Fibroblast of skin of scalp (primary cell): ENCODE data around the gene CTTN.

Experiments
- DNase-seq: peaks from one replicate; pipeline ENCODE4 v3.0.0-alpha.2; 2013

The CTTN gene

DNA sequence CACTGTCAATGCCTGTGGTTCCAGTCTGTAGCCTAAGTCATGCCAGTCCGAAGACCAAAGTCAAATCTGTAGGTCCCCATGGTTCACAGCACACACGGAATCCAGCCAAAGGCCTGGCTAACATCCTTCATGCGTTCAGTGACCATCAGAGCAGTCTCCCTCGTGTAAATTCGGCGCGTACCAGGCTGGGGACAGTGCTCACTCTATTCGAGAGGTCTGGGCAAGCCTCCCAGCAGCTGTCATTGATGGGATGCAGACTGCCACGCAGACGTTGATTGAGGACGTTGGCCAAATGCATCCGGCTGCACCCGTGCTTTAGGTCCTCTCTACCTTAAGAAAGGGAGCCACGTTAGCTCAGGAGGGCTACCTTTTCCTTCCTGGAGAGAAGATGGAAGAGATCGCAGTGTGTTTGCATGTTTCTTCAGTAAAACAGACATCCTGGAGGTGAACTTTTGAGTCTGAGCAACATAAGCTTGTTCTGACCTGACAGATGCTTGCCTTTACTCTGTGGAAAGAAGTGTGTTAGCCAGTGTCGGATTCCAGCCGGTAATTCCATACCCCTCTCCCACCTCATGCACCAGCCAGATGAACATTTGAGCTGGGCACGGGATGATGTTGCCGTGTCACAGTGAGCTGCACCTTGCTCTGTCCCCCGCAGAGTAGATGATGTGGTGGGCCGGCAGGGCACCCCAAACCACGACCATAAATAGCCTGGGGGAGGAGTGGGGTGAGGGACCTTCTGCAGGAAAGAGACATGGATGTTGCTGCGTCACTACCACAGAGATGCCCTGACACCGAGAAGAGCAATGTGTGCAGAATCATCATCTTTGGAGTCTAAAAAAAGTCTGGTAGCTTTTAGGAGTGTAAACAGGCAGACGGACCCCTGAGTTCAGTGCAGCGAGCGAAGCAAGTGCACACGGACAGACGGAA, 12.2 kb downstream of the CTTN start:
- no peak for DNase-seq

DNA sequence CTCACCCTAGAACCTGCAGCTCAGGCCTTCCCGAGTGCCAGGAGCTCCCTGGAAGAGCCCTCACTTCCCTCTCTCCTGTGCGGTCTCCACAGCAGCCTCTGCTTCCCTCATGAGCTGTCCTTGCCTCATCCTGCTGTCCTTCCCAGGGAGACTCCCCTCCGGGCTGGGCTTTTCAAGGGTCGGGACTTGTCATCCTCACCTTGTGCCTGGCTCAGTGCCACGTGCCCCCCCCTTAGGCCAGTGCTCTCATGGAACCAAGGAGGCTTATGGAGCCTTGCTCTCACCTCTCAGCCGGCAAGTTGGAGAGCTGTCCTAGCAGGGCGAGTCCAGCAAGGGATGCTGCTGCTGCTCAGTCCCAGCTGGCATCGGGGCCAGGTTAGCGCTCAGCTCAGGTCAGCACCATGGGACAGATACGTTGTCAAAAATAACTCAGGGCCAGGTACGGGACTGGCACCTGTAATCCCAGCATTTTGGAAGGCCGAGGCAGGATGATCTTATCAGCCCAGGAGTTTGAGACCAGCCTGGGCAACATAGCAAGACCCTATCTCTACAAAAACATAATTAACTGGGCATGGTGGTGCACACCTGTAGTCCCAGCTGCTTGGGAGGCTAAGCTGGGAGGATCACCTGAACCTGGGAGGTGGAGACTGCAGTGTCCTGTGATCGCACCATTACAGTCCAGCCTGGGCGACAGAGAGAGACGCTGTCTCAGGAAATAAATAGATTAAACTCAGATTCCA, 13.6 kb downstream of the CTTN start:
- DNase-seq: no peak

DNA sequence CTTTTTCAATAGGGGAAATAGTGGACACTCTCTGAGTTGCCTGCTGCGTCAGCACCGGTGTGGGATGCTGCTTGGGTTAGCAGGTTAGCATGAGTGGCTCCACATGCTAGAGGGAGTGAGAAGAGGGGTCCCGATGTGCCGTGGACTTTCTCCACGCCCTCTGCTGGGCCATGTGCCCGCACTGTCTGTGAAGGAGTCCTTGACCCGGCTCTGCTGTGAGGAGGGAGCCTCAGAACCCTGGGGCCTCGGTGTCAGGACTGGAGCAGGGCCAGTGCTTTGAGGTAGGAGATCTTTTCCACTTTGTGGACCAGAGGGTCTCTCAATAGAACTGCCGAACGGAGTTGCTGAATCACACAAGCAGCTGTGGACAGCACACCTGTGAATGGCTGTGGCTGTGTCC, 14.8 kb downstream of the CTTN start:
- DNase-seq: no peak

DNA sequence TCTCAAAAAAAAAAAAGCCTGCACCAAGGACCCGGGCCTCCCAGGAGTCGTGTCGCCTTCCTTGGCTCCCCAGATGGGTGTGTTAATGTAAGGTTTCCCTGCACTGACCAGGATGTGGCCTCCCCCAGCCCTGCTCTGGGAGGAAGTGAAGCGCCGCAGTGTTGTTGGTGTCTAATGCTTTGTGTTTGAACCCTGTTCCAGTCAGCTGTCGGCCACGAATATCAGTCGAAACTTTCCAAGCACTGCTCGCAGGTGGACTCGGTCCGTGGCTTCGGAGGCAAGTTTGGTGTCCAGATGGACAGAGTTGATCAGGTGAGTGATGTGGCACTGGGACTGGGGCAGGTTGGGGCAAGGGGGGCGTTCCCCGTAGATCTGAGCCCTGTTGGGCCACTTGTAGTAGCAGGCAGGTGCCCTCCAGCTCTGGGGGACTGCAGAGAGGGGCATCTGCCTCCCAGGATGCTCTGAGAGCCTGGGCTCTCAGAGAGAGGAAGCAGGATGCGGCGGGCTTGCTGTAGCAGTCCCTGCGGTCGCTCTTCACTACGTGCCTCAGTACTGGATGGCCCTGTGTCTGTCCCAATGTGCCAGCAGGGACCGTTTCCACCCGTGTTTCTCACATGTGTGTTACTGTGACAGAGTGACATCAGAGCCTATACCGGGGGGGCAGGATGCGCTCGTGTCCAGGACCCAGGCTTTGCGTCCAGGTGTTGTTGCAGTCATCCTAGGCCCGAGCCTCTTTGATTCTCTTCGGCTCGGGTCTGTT, 16.2 kb downstream of the CTTN start:
- no peak for DNase-seq

DNA sequence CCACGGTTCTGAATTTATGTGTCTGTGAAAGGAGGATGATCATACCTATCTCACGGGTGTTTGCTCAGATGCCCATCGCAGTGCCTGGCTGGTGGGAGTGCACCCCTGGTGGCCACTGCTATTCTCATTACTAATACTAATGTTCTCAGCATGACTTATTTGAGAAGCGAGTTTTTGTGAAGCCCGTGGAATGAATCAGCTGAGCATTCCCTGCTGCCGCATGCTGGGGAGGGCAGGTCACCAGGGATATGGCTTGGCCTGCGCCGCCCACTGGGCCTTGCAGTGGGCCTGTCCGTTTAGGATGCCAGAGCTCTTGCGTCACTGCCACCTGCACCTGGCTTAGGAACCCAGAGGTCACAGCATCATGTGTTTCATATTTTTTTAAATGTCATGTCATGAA, 16.9 kb downstream of the CTTN start:
- peak; percentile 90 for DNase-seq

DNA sequence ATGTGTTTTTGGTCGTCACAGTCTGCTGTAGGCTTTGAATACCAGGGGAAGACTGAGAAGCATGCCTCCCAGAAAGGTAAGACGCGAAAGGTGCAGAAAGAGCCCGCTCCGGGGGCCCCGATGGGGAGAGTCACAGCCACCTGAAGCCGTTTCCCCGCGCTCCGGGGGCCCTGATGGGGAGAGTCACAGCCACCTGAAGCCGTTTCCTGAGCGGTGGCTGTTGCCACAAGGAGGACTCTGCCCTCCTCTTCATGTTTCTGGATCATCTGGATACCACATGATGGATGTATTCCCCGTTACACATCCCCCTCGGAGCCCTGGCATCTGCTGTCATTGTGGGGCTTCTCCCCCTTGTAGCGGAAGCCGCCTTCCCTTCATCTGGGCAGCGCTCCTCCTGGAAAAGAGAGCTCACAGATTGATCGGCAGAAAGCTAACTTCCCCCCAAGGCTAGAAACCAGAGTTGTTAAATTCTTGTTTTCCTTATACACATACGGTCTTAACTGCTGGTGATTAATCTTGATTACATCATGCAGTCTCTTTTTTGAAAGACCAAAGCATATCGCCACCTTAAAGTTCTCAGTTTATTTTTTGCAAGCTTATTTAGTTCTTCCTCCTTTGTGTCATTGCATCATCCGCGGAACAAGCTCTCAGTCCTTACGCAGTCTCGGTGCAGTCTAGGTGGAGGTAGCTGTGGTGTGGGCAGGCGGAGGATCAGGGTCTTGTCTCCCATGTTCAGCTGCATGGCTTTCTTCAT, 17.5 kb downstream of the CTTN start:
- DNase-seq: peak; percentile 70

DNA sequence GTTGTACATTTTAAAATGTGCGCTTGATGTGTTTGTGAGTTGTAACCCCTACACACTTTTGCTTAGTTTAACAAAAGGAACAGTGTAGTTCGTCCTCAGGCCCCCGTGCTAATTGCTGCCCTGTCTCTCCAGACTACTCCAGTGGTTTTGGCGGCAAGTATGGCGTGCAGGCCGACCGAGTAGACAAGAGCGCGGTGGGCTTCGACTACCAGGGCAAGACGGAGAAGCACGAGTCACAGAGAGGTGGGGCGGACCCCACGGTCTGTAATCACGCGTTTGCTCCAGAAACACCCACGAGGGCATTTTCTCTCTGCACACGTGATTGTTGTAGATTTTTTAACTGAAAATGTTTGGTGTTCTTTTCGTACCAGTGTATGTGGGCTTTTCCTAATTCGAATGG, 18.6 kb downstream of the CTTN start:
- DNase-seq: no peak

DNA sequence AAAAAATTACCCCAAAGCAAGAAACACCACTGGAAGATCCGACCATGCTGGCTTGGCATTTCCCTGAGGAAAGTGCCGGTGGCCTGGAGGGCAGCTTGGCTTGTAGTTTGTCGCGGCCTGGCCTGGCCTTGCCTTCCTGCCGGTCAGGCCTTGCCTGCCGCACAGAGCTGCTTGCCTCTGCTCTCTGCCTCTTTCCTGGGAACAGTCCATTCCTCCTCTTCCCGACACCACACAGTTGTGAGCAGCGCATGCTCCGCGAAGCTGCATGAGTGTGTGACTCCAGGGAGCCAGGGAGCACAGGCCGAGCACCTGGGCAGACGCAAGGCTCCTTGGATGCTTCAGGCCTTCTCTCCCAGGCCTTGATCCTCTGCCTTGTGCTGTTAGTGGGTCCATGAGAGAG, 19.8 kb downstream of the CTTN start:
- no peak for DNase-seq

DNA sequence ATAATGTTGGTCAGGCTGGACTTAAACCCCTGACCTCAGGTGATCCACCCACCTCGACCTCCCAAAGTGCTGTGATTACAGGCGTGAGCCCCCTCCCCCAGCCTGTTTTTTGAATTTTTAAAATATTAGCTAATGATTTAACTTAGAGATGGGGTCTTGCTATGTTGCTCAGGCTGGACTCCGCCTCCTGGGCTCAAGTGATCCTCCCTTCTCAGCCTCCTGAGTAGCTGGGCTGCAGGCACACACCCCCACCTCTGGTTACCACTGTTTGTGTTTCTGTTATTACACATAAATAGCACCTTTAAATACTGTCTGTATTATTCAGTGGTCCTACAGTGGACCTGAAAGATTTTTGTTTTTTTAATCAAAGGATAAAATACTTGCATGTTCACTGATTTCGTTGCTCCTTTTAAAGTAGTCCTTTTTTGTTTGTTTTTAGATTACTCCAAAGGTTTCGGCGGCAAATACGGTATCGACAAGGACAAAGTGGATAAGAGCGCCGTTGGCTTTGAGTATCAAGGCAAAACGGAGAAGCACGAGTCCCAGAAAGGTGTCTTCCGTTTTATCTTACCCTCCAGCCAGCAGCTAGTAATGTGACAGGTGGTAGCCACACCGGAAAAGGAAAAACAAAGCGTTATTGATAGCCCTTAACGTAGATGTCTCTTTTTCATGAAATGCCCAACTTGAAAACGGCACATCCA, 21.1 kb downstream of the CTTN start:
- no peak for DNase-seq

DNA sequence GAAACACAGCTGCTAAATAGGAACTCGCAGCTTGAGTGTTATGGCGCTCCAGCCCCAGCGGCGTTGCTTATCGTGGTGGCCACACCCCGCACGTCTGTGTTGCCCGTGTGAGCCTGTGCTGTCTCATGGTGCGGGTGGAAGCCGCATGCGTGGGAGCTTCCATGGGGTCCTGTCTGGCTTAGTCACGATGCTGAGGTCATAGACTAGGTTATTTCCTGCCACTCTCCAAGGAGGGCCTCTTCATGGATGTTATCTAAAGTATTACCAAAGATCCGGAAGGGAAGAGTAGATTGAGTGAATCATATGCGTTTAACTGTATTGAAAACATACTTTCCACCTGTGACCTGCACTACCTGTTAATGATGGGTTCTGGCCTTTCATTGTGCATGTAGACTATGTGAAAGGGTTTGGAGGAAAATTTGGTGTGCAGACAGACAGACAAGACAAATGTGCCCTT, 21.7 kb downstream of the CTTN start:
- DNase-seq: peak; percentile 14

DNA sequence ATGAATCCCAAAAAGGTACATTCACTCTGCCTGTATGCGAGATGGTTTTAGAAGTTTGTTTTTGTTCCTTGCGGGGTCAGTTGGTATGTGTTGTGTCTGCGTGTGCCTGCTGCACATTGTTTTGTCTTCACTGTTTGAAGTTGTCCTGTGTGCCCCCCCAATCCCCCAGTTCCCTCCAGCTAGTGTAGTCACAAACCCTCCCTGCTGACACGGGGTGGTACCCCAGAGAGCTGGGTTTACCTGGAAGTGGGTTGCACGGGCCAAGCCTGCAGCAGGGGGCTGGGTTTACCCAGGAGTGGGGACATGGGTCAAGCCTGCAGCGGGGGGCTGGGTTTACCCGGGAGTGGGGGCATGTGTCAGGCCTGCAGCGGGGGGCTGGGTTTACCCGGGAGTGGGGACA, 22.2 kb downstream of the CTTN start:
- DNase-seq: no peak

DNA sequence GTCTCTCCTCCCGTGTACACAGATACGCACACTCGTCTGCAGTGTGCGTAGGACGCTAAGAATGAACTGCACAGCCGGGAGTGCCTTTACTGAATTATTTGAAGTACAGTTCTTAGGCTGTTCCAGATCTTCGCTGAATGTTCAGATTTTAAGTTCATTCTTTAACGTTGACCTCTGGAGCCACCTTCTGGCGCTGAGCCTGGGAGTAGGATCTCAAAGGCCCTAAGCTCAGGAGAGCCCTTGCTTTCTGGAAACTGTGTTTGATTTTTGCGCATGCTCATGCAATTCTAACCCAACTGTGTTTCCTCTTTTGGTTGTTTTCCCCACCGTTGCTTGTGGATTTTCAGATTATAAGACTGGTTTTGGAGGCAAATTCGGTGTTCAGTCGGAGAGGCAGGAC, 22.8 kb downstream of the CTTN start:
- no peak for DNase-seq

DNA sequence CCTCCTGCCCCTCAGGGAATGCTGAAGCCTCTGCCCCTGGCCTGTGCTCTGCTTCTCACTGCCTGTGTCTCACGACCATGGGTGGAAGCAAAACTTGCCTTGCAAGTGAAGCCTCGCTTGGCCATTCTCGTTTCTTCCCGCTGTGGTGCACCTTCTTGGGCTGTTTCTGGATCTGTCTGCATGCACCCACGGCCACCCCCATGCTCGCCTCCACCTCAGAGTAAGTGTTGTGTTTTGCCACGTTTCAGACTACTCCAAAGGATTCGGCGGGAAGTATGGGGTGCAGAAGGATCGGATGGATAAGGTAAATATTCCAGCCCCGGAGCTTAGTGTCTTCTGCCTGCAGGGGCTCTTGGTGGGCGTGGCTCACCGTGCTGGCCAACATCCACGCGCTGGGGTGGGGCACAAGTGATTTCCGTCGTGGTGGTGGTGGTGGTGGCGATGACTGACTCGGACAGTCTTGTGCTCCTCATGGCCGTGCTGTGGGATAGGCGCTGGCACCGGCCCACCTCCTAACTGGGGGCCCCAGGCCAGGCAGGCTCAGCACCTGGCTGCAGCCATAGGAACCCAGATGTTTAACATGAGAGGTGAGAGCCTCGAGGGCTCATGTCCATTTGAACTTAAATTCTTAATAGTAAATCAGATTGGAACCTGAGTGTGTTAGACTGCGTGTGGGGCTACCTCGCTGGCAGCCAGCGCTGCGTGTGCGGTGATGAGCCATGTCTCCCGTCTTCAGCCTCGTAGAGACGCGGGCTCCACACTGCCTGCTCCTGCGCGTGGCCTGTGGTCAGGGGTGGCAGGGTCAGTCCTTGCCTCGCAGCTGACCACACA, 24.6 kb downstream of the CTTN start:
- no peak for DNase-seq

DNA sequence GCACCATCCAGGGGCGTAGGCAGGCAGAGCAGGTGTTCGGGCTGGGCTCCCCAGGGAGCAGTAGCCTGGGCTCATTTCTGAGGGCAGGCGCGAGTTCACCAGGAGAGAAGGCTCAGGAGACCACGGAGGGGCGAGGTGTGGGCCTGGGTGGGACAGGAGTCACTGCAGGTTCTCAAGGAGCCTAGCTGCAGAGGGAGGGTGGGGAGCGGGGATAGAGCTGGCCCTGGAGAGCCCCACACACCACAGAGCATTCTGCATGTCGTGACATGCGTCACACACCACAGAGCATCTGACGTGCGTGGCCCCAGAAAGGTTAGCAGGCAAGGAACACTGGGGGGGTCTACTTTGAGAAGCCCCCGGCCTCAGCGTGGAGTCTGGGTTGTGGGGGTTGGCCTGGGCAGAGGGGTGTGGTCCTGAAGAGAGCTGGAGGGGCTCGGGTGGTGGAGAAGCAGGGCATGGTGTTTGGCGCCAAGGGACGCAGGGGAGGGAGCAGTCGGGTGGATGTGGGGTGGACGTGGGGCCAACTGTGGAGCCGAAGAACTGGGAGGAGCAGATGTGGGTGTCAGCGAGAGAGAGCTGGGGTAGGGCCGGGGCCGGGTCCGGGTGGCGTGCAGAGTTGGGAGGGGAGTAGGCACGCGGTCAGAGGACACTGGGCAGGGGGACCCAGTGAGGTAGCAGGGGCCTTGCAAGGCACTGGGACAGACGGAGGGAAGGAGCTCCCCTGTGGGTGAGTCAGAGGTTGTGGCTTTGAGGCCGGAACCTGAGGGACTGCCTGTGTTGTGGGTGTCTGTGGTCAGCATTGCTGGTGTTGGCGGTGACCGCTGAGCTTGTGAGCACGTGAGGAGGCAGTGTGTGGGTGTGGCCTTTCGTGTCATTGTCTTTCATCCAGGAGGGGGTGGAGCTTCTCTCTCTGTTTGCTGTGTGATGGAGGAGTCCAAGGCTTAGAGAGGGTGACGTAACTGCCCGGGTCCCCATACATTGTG, 25.5 kb downstream of the CTTN start:
- DNase-seq: peak; percentile 52

DNA sequence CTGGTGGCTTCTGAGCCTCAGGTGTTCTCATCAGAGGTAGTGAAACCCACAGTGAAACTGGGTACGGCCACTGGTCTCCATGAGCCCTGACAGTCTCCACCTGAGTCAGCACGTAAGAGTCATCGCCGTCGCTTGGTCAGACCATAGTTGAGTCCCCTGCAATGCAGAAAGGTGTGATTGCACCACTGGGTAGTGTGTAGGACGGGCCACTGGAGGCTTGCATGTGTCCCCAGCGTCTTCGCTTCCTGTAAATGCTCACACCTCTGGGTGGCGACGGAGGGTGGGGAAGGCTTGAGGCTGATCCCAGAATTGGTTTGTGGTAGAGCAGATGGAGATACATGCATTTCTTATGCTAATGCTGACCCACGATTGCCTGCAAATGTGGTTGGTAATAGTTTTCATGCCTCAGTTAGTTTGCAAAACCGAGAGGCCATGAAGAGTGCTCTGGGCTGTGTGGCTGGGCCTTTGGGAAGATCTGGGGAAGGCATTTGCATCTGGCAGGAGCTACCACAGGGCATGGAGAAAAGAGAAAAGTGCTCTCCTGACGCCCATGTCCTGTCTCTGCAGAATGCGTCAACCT, 26.5 kb downstream of the CTTN start:
- no peak for DNase-seq

DNA sequence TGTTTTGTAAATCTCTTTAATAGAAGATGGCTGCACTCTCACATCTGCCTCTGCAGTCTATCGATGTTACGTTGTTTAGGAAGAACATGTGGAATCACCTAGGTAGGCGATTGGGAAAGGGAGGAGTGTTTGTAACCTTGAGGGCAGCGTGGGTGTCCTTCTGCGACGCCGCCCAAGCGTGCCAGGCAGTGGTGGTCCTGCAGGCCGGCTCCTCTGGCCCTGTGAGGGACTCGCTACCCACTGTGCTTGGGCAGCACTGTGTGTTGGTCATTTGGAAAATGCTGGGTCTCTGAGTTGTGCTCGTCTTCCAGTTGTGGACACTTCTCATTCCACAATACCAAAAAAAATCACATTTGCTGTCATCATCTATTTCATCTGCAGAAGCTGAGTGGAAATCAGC, 29.1 kb downstream of the CTTN start:
- DNase-seq: no peak

DNA sequence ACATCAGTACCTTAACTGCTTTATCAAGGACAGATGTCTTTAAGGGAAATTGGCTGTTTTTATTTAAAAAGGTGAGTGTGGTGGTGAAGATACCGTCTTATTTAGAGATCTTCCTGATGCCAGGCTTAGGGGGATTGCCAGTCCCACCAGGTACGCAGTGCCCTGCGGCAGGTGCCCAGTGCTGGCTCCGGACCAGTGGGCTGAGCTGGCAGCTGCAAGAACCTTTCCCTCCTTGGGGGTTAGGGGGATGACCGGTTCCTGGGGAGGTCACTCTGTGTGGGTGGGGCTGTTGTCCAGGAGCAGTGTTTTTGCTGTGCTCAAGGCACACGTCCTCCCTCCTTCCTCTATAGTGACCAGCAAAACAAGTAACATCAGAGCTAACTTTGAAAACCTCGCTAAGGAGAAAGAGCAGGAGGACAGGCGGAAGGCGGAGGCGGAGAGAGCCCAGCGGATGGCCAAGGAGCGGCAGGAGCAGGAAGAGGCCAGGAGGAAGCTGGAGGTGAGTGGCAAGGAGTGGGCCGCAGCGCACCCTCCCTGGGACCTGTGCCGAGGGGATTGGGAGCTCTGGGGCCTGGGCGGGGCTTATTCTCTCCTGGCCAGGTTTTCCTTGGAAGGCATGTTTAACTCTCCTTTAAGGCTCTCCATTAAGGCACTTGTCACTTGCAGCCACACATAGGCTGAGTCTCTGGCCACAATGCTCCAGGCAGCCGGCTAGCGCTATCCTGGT, 30.5 kb downstream of the CTTN start:
- no peak for DNase-seq

DNA sequence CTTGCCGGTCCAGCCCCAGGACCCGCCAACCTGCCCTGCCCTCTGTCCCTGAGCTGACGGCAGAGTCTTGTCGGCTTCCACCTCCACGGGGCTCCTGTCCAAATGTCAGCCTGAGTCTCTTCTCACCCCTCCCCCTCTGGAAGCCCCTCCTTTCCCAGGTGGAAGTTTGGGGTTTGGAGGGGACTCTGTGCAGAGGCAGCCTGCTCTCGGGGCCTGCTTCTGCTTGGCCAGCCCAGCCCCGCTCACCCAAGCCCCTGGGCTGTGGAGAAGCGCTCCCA, 31.0 kb downstream of the CTTN start:
- no peak for DNase-seq
